HG03521 (cell line): ENCODE data around the gene POLG.

Source experiments
- ATAC-seq: cut with Tn5 transposase; IDR thresholded peaks from one replicate; pipeline ENCODE4 v1.9.1; 2021; ENCODE audit warnings: mild to moderate bottlenecking, moderate library complexity; ENCODE audit not compliant: unreplicated experiment

The POLG gene

GRCh38 chr15:89328398-89329254, 6.0 kb downstream of the POLG start:
- ATAC-seq, result no peak

- ATAC-seq, result no peak
Measured at GRCh38 chr15:89327113-89327512, 7.5 kb downstream of the POLG start.

- ATAC-seq, result no peak
Measured at GRCh38 chr15:89326316-89326715, 8.3 kb downstream of the POLG start.

- ATAC-seq, result no peak
Measured at GRCh38 chr15:89325039-89325803, 9.4 kb downstream of the POLG start.

- no peak for ATAC-seq
Measured at GRCh38 chr15:89323825-89324224, 10.8 kb downstream of the POLG start.

- ATAC-seq, result no peak
Measured at GRCh38 chr15:89322822-89323221, 11.8 kb downstream of the POLG start.

GRCh38 chr15:89321521-89322410, 12.9 kb downstream of the POLG start:
- ATAC-seq, result no peak

GRCh38 chr15:89320200-89320599, 14.4 kb downstream of the POLG start:
- ATAC-seq, result no peak

- no peak for ATAC-seq
Measured at GRCh38 chr15:89319678-89320077, 14.9 kb downstream of the POLG start.

GRCh38 chr15:89317186-89317720, 17.4 kb downstream of the POLG start:
- no peak for ATAC-seq

- ATAC-seq, result no peak
Measured at GRCh38 chr15:89316504-89316903, 18.1 kb downstream of the POLG start.

GRCh38 chr15:89315375-89315929, 19.2 kb downstream of the POLG start:
- no peak for ATAC-seq

- no peak for ATAC-seq
Measured at GRCh38 chr15:89309993-89310392, 24.6 kb downstream of the POLG start.

- ATAC-seq, result no peak
Measured at GRCh38 chr15:89308236-89308635, 26.4 kb downstream of the POLG start.

- no peak for ATAC-seq
Measured at GRCh38 chr15:89307791-89308190, 26.8 kb downstream of the POLG start.

GRCh38 chr15:89307046-89307587, 27.5 kb downstream of the POLG start:
- ATAC-seq, result no peak

- no peak for ATAC-seq
Measured at GRCh38 chr15:89305395-89305794, 29.2 kb downstream of the POLG start.

- no peak for ATAC-seq
Measured at GRCh38 chr15:89303986-89304385, 30.6 kb downstream of the POLG start.

GRCh38 chr15:89301304-89302089, 33.1 kb downstream of the POLG start:
- no peak for ATAC-seq
